Neural crest cell (in vitro differentiated cells): ENCODE measurements around the gene SMYD5. TPM values are rescaled to one million over a fixed set of nuclear protein-coding genes. Genes with fewer than 3 reads are reported as not detected.
A peak's percentile ranks its signal among the peaks of the same experiment; 100 is the strongest.

ENCODE experiments used
- DNase-seq: peaks from one replicate; pipeline ENCODE4 v3.0.0; 2021; ENCODE audit warnings: low read depth, mixed read lengths, low spot score
- H3K27ac Mint-ChIP-seq: one replicate; pipeline ENCODE4 v1.8.0; 2021; ENCODE audit warnings: mild to moderate bottlenecking, mixed read lengths; ENCODE audit not compliant: unreplicated experiment
- H3K27me3 Mint-ChIP-seq: 2 replicates; pipeline ENCODE4 v1.8.0; 2021; ENCODE audit warnings: low read depth, mild to moderate bottlenecking, mixed read lengths
- H3K36me3 Mint-ChIP-seq: 2 replicates; pipeline ENCODE4 v1.8.0; 2021; ENCODE audit warnings: low read depth, mild to moderate bottlenecking, mixed read lengths
- H3K4me1 Mint-ChIP-seq: 2 replicates; pipeline ENCODE4 v1.8.0; 2021; ENCODE audit warnings: mixed read lengths
- H3K4me3 Mint-ChIP-seq: one replicate; pipeline ENCODE4 v1.8.0; 2021; ENCODE audit warnings: mild to moderate bottlenecking, mixed read lengths
- H3K9me3 Mint-ChIP-seq: 2 replicates; pipeline ENCODE4 v1.8.0; 2021; ENCODE audit warnings: mixed read lengths
- total RNA-seq: library from RNA; stranded (reverse); gene quantifications from 2 replicates; pipeline ENCODE4 v1.2.1, GENCODE V29; 2021
- TF ChIP-seq, protein P1 (sequence below): fragments of 200-600 bp; sonication (generic); conservative IDR thresholded peaks from 2 replicates; pipeline ENCODE4 v1.5.0; 2021; ENCODE audit warnings: antibody characterized with exemption, mild to moderate bottlenecking

Gene SMYD5
- total RNA-seq, 1 donor from 2014 or later: 33.7 TPM

DNA sequence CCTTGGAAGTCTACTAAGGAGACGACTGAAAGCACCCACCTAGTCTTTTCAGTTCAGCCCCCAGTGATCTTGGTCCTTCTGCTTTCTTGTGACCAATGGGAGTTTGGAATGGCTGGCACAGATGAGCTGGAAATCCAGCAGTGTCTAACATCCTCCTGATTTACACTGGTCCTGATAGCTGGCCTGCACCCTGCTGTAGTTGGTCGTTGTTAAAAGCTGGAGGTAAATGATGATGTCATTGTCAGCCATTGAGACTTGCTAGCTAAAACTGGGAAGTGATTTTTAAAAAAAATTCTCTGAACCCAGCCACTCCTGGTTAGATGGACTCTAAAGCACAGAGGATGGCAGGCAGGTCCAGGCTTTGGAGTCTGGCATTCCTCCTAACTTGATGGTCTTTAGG is 39.4 kb downstream of the SMYD5 start:
- Mint-ChIP-seq H3K4me1 (no peaks in the 10 kb centered on the region), H3K4me3 (no peak overlapping the region), H3K9me3 (no peaks in the 10 kb centered on the region), H3K36me3 (peaks cover 4% of the 10 kb centered on the region), H3K27ac (no peak overlapping the region), H3K27me3 (peaks cover 2% of the 10 kb centered on the region)
- TF ChIP-seq, protein P1, sequence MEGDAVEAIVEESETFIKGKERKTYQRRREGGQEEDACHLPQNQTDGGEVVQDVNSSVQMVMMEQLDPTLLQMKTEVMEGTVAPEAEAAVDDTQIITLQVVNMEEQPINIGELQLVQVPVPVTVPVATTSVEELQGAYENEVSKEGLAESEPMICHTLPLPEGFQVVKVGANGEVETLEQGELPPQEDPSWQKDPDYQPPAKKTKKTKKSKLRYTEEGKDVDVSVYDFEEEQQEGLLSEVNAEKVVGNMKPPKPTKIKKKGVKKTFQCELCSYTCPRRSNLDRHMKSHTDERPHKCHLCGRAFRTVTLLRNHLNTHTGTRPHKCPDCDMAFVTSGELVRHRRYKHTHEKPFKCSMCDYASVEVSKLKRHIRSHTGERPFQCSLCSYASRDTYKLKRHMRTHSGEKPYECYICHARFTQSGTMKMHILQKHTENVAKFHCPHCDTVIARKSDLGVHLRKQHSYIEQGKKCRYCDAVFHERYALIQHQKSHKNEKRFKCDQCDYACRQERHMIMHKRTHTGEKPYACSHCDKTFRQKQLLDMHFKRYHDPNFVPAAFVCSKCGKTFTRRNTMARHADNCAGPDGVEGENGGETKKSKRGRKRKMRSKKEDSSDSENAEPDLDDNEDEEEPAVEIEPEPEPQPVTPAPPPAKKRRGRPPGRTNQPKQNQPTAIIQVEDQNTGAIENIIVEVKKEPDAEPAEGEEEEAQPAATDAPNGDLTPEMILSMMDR: no peak
- no peak for DNase-seq

- Mint-ChIP-seq H3K4me3 (no peak overlapping the region), H3K9me3 (no peaks in the 10 kb centered on the region), H3K4me1 (no peaks in the 10 kb centered on the region), H3K36me3 (peaks cover 4% of the 10 kb centered on the region), H3K27me3 (peaks cover 2% of the 10 kb centered on the region), H3K27ac (no peak overlapping the region)
- TF ChIP-seq, protein P1: no peak
- no peak for DNase-seq
Observed at GRCh38 chr2:73253901-73254300, 39.9 kb downstream of the SMYD5 start.

GRCh38 chr2:73254343-73255006 is 40.4 kb downstream of the SMYD5 start:
- peaks cover 2% of the 10 kb centered on the region for H3K27me3 Mint-ChIP-seq
- no peak overlapping the region for H3K27ac Mint-ChIP-seq
- TF ChIP-seq, protein P1: no peak
- DNase-seq: no peak
- no peak overlapping the region for H3K4me3 Mint-ChIP-seq
- H3K9me3 Mint-ChIP-seq: no peaks in the 10 kb centered on the region
- no peaks in the 10 kb centered on the region for H3K4me1 Mint-ChIP-seq
- H3K36me3 Mint-ChIP-seq: peaks cover 2% of the 10 kb centered on the region

DNA sequence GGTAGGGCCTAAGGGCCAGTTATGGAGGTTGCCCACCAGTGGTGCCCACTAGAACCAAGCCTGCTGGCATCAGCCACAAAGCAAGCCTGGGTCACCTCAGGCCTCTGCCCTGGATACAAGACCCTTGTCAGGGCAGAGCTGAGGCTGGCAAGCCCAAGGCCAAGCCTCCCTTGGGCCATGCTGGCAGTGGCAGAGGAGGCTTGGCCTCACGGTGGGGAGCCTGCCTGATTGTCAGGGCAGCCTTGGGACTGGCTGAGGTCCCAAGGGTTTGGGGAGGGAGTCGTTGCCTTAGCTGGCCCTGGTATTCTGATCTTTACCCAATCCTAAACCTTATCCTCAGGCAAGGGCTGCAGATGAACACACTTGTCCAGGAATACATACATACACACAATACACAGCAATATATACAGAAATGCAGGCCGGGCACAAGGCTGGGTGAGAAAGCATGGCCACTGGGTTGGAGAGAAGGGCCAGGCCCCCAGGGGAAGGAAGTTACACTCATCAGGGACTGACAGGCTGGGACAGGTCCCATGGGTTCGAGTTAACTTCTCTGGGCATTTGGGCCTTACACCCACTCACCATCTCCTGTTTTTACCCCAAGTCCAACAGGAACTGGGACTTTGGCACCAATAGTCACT is 41.1 kb downstream of the SMYD5 start:
- TF ChIP-seq, protein P1: no peak
- Mint-ChIP-seq H3K27me3 (peaks cover 2% of the 10 kb centered on the region), H3K9me3 (no peaks in the 10 kb centered on the region), H3K36me3 (no peaks in the 10 kb centered on the region), H3K4me1 (no peaks in the 10 kb centered on the region), H3K27ac (no peak overlapping the region), H3K4me3 (peak overlapping the region; percentile 19)
- DNase-seq: no peak

DNA sequence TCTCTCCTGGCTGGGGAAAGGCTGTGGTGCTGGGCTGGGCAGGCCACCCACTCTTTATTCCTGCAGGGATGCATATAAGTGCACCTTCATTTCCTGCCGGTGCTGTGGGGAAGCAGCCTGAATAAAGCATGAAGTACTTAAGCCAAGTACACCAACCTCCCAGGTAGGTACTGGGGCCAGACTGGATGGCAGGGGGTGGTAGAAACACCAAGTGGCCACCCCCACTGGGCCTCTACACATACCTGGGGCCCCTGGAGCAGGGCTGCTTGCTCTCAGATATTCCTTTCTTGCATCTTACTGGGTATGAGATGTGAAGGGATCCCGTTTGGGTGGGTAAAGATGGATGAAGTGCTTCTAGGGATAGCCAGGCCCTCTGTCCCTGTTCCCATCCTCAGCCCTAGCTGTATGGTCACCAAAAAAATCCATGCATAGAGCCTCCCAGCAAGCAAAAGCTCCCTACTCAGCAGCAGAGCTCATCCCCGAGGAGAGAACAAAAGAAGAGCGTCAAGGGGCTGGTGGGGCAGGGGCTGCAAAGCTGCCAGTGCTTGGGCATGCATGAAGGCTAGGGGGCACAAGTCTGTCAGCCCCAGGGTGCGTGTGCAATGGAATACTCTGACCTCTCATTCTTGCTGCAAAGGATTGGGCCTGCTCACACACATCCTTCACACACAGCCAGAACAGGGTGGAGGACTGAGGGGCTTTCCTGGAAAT is 42.0 kb downstream of the SMYD5 start:
- H3K9me3 Mint-ChIP-seq: no peaks in the 10 kb centered on the region
- no peak overlapping the region for H3K27ac Mint-ChIP-seq
- no peaks in the 10 kb centered on the region for H3K36me3 Mint-ChIP-seq

More for the DNA sequence above, 42.0 kb downstream of the SMYD5 start:
- no peak for DNase-seq
- Mint-ChIP-seq H3K27me3 (peaks cover 2% of the 10 kb centered on the region), H3K4me3 (no peak overlapping the region), H3K4me1 (no peaks in the 10 kb centered on the region)
- TF ChIP-seq, protein P1: no peak
